ENCODE data around the gene ABCB11. TPM values are rescaled to one million over a fixed set of nuclear protein-coding genes. Genes with fewer than 3 reads are reported as not detected.

The ABCB11 gene
- polyA plus RNA-seq, 4 donors = 0.03 to 0.37 TPM; not detected in 2

GRCh38 chr2:168930242-168930641 lies 100.9 kb downstream of the ABCB11 start:
- 56 to 76% (median 70%) methylated on average over 1 of the region's 1 CpG for WGBS, 3 donors
- Histone ChIP-seq H3K27me3 (ENCODE audit: control insufficient read depth in 3 of 3, insufficient read depth in 3 of 3, low read length in 3 of 3) (no peaks in the 10 kb centered on the region), H3K4me3 (ENCODE audit: low read depth in 1 of 3, low read length in 3 of 3) (no peak overlapping the region), H3K4me1 (ENCODE audit: control insufficient read depth in 3 of 3, insufficient read depth in 2 of 3, low read depth in 1 of 3, low read length in 2 of 3) (peaks cover 0 to 3% (median 0%) of the 10 kb centered on the region in 3 donors), H3K9me3 (ENCODE audit: control insufficient read depth in 2 of 2, insufficient read depth in 1 of 2, low read depth in 1 of 2, low read length in 1 of 2) (no peaks in the 10 kb centered on the region), H3K36me3 (ENCODE audit: control insufficient read depth in 3 of 3, insufficient read depth in 2 of 3, low read depth in 1 of 3, low read length in 3 of 3) (no peaks in the 10 kb centered on the region), H3K27ac (ENCODE audit: low read depth in 1 of 3, low read length in 2 of 3) (no peak overlapping the region)
- no peak for FAIRE-seq
- no peak for DNase-seq

- WGBS, 3 donors = 60 to 73% (median 73%) methylated on average over 3 of the region's 3 CpGs
- Histone ChIP-seq H3K36me3 (ENCODE audit: control insufficient read depth in 3 of 3, insufficient read depth in 2 of 3, low read depth in 1 of 3, low read length in 3 of 3) (no peaks in the 10 kb centered on the region), H3K9me3 (ENCODE audit: control insufficient read depth in 2 of 2, insufficient read depth in 1 of 2, low read depth in 1 of 2, low read length in 1 of 2) (no peaks in the 10 kb centered on the region), H3K4me1 (ENCODE audit: control insufficient read depth in 3 of 3, insufficient read depth in 2 of 3, low read depth in 1 of 3, low read length in 2 of 3) (peaks cover 0 to 3% (median 0%) of the 10 kb centered on the region in 3 donors), H3K4me3 (ENCODE audit: low read depth in 1 of 3, low read length in 3 of 3) (no peak overlapping the region), H3K27ac (ENCODE audit: low read depth in 1 of 3, low read length in 2 of 3) (no peak overlapping the region), H3K27me3 (ENCODE audit: control insufficient read depth in 3 of 3, insufficient read depth in 3 of 3, low read length in 3 of 3) (no peaks in the 10 kb centered on the region)
- DNase-seq (no peak), FAIRE-seq (no peak)
These were observed 102.1 kb downstream of the ABCB11 start for GRCh38 chr2:168929031-168929430.

- FAIRE-seq (no peak), DNase-seq (peak; percentile 33 to 35)
- Histone ChIP-seq H3K4me1 (ENCODE audit: control insufficient read depth in 3 of 3, insufficient read depth in 2 of 3, low read depth in 1 of 3, low read length in 2 of 3) (peaks cover 0 to 3% (median 0%) of the 10 kb centered on the region in 3 donors), H3K27ac (ENCODE audit: low read depth in 1 of 3, low read length in 2 of 3) (peak overlapping the region in 1 of 3 donors; percentile 18), H3K4me3 (ENCODE audit: low read depth in 1 of 3, low read length in 3 of 3) (no peak overlapping the region), H3K9me3 (ENCODE audit: control insufficient read depth in 2 of 2, insufficient read depth in 1 of 2, low read depth in 1 of 2, low read length in 1 of 2) (no peaks in the 10 kb centered on the region), H3K27me3 (ENCODE audit: control insufficient read depth in 3 of 3, insufficient read depth in 3 of 3, low read length in 3 of 3) (no peaks in the 10 kb centered on the region), H3K36me3 (ENCODE audit: control insufficient read depth in 3 of 3, insufficient read depth in 2 of 3, low read depth in 1 of 3, low read length in 3 of 3) (no peaks in the 10 kb centered on the region)
- WGBS, 3 donors = 43 to 60% (median 59%) methylated on average over 3 of the region's 3 CpGs
These were observed 102.9 kb downstream of the ABCB11 start for GRCh38 chr2:168928113-168928831.

- Histone ChIP-seq H3K36me3 (ENCODE audit: control insufficient read depth in 3 of 3, insufficient read depth in 2 of 3, low read depth in 1 of 3, low read length in 3 of 3) (no peaks in the 10 kb centered on the region), H3K4me3 (ENCODE audit: low read depth in 1 of 3, low read length in 3 of 3) (no peak overlapping the region), H3K9me3 (ENCODE audit: control insufficient read depth in 2 of 2, insufficient read depth in 1 of 2, low read depth in 1 of 2, low read length in 1 of 2) (no peaks in the 10 kb centered on the region), H3K27me3 (ENCODE audit: control insufficient read depth in 3 of 3, insufficient read depth in 3 of 3, low read length in 3 of 3) (no peaks in the 10 kb centered on the region), H3K4me1 (ENCODE audit: control insufficient read depth in 3 of 3, insufficient read depth in 2 of 3, low read depth in 1 of 3, low read length in 2 of 3) (peaks cover 0 to 3% (median 0%) of the 10 kb centered on the region in 3 donors), H3K27ac (ENCODE audit: low read depth in 1 of 3, low read length in 2 of 3) (no peak overlapping the region)
- FAIRE-seq = no peak
- no peak for DNase-seq
- 72 to 84% (median 79%) methylated on average over 3 of the region's 3 CpGs for WGBS, 3 donors
These were observed 104.3 kb downstream of the ABCB11 start for GRCh38 chr2:168926621-168927386.

- 21 to 26% (median 25%) methylated on average over 4 of the region's 4 CpGs for WGBS, 3 donors
- FAIRE-seq = peak; percentile 61
- H3K4me3 ChIP-seq (ENCODE audit: low read depth in 1 of 3, low read length in 3 of 3) = no peak overlapping the region
- H3K27ac ChIP-seq (ENCODE audit: low read depth in 1 of 3, low read length in 2 of 3) = no peak overlapping the region
- no peaks in the 10 kb centered on the region for H3K36me3 ChIP-seq (ENCODE audit: control insufficient read depth in 3 of 3, insufficient read depth in 2 of 3, low read depth in 1 of 3, low read length in 3 of 3)
- H3K4me1 ChIP-seq (ENCODE audit: control insufficient read depth in 3 of 3, insufficient read depth in 2 of 3, low read depth in 1 of 3, low read length in 2 of 3) = no peaks in the 10 kb centered on the region
- peak; percentile 47 to 54 for DNase-seq
- H3K27me3 ChIP-seq (ENCODE audit: control insufficient read depth in 3 of 3, insufficient read depth in 3 of 3, low read length in 3 of 3) = no peaks in the 10 kb centered on the region
- H3K9me3 ChIP-seq (ENCODE audit: control insufficient read depth in 2 of 2, insufficient read depth in 1 of 2, low read depth in 1 of 2, low read length in 1 of 2) = peaks cover 0 to 4% of the 10 kb centered on the region in 2 donors
These were observed 110.5 kb downstream of the ABCB11 start for GRCh38 chr2:168920504-168921157.

- 75 to 88% (median 86%) methylated on average over 4 of the region's 4 CpGs for WGBS, 3 donors
- Histone ChIP-seq H3K36me3 (ENCODE audit: control insufficient read depth in 3 of 3, insufficient read depth in 2 of 3, low read depth in 1 of 3, low read length in 3 of 3) (no peaks in the 10 kb centered on the region), H3K9me3 (ENCODE audit: control insufficient read depth in 2 of 2, insufficient read depth in 1 of 2, low read depth in 1 of 2, low read length in 1 of 2) (peaks cover 0 to 8% of the 10 kb centered on the region in 2 donors), H3K4me3 (ENCODE audit: low read depth in 1 of 3, low read length in 3 of 3) (no peak overlapping the region), H3K27ac (ENCODE audit: low read depth in 1 of 3, low read length in 2 of 3) (no peak overlapping the region), H3K4me1 (ENCODE audit: control insufficient read depth in 3 of 3, insufficient read depth in 2 of 3, low read depth in 1 of 3, low read length in 2 of 3) (no peaks in the 10 kb centered on the region), H3K27me3 (ENCODE audit: control insufficient read depth in 3 of 3, insufficient read depth in 3 of 3, low read length in 3 of 3) (peaks cover 0 to 15% (median 0%) of the 10 kb centered on the region in 3 donors)
- DNase-seq = no peak
- FAIRE-seq = no peak
These were observed 114.8 kb downstream of the ABCB11 start for GRCh38 chr2:168916331-168916675.

GRCh38 chr2:168915441-168916330 lies 115.4 kb downstream of the ABCB11 start:
- WGBS, 3 donors = 89 to 94% (median 90%) methylated on average over 3 of the region's 3 CpGs
- peaks cover 0 to 15% (median 0%) of the 10 kb centered on the region in 3 donors for H3K27me3 ChIP-seq (ENCODE audit: control insufficient read depth in 3 of 3, insufficient read depth in 3 of 3, low read length in 3 of 3)
- no peaks in the 10 kb centered on the region for H3K36me3 ChIP-seq (ENCODE audit: control insufficient read depth in 3 of 3, insufficient read depth in 2 of 3, low read depth in 1 of 3, low read length in 3 of 3)
- DNase-seq = no peak
- H3K4me3 ChIP-seq (ENCODE audit: low read depth in 1 of 3, low read length in 3 of 3) = no peak overlapping the region
- no peaks in the 10 kb centered on the region for H3K4me1 ChIP-seq (ENCODE audit: control insufficient read depth in 3 of 3, insufficient read depth in 2 of 3, low read depth in 1 of 3, low read length in 2 of 3)
- peaks cover 0 to 8% of the 10 kb centered on the region in 2 donors for H3K9me3 ChIP-seq (ENCODE audit: control insufficient read depth in 2 of 2, insufficient read depth in 1 of 2, low read depth in 1 of 2, low read length in 1 of 2)
- no peak for FAIRE-seq
- no peak overlapping the region for H3K27ac ChIP-seq (ENCODE audit: low read depth in 1 of 3, low read length in 2 of 3)

GRCh38 chr2:168913495-168913894 lies 117.6 kb downstream of the ABCB11 start:
- Histone ChIP-seq H3K36me3 (ENCODE audit: control insufficient read depth in 3 of 3, insufficient read depth in 2 of 3, low read depth in 1 of 3, low read length in 3 of 3) (no peaks in the 10 kb centered on the region), H3K4me1 (ENCODE audit: control insufficient read depth in 3 of 3, insufficient read depth in 2 of 3, low read depth in 1 of 3, low read length in 2 of 3) (no peaks in the 10 kb centered on the region), H3K9me3 (ENCODE audit: control insufficient read depth in 2 of 2, insufficient read depth in 1 of 2, low read depth in 1 of 2, low read length in 1 of 2) (peaks cover 0 to 8% of the 10 kb centered on the region in 2 donors), H3K27me3 (ENCODE audit: control insufficient read depth in 3 of 3, insufficient read depth in 3 of 3, low read length in 3 of 3) (peaks cover 0 to 17% (median 0%) of the 10 kb centered on the region in 3 donors), H3K4me3 (ENCODE audit: low read depth in 1 of 3, low read length in 3 of 3) (no peak overlapping the region), H3K27ac (ENCODE audit: low read depth in 1 of 3, low read length in 2 of 3) (no peak overlapping the region)
- FAIRE-seq (no peak), DNase-seq (no peak)
- WGBS, 3 donors = 81 to 84% (median 84%) methylated on average over 4 of the region's 4 CpGs

Data from small intestine (tissue), 7 donors.